ENCODE results near the gene ADGRF3.
"Not testable (repeated sequence)": the region's sequence is repeated elsewhere in the genome, so short reads cannot be mapped to it uniquely, and the experiment has no call there.

Gene ADGRF3

GRCh38 chr2:26363323-26363722, 16.7 kb upstream of the ADGRF3 start:
- no peak for DNase-seq (ENCODE audit: low read depth)
- TF ChIP-seq CTCF (conservative IDR thresholded peaks at IDR 0.05; ENCODE audit: low read depth, low read length): no peak
- no peak overlapping the region for H3K4me3 ChIP-seq (ENCODE audit: low read length)

- no peak for TF ChIP-seq CTCF (conservative IDR thresholded peaks at IDR 0.05; ENCODE audit: low read depth, low read length)
- DNase-seq (ENCODE audit: low read depth): no peak
- H3K4me3 ChIP-seq (ENCODE audit: low read length): no peak overlapping the region
Observed at GRCh38 chr2:26359886-26360473, 13.4 kb upstream of the ADGRF3 start.

- TF ChIP-seq CTCF (conservative IDR thresholded peaks at IDR 0.05; ENCODE audit: low read depth, low read length): no peak
- DNase-seq (ENCODE audit: low read depth): no peak
- no peak overlapping the region for H3K4me3 ChIP-seq (ENCODE audit: low read length)
Observed at GRCh38 chr2:26356771-26357170, 10.2 kb upstream of the ADGRF3 start.

- H3K4me3 ChIP-seq (ENCODE audit: low read length): no peak overlapping the region
- no peak for DNase-seq (ENCODE audit: low read depth)
- TF ChIP-seq CTCF (conservative IDR thresholded peaks at IDR 0.05; ENCODE audit: low read depth, low read length): no peak
Observed at GRCh38 chr2:26356111-26356510, 9.5 kb upstream of the ADGRF3 start.

- DNase-seq (ENCODE audit: low read depth): peak; percentile 91
- no peak for TF ChIP-seq CTCF (conservative IDR thresholded peaks at IDR 0.05; ENCODE audit: low read depth, low read length)
- no peak overlapping the region for H3K4me3 ChIP-seq (ENCODE audit: low read length)
Observed at GRCh38 chr2:26355038-26355995, 8.7 kb upstream of the ADGRF3 start.

- not testable (repeated sequence) for DNase-seq (ENCODE audit: low read depth)
Observed at GRCh38 chr2:26354469-26354868, 7.9 kb upstream of the ADGRF3 start.

GRCh38 chr2:26352892-26353291, 6.3 kb upstream of the ADGRF3 start:
- no peak for DNase-seq (ENCODE audit: low read depth)
- TF ChIP-seq CTCF (conservative IDR thresholded peaks at IDR 0.05; ENCODE audit: low read depth, low read length): no peak
- no peak overlapping the region for H3K4me3 ChIP-seq (ENCODE audit: low read length)

More at GRCh38 chr2:26354469-26354868, 7.9 kb upstream of the ADGRF3 start:
- H3K4me3 ChIP-seq (ENCODE audit: low read length): not testable (repeated sequence)

Measured in retinal pigment epithelial cell (primary cell).